HG02970 (cell line): Measurements from ENCODE around the gene ZNF511.
"Not testable (repeated sequence)": the region's sequence is repeated elsewhere in the genome, so short reads cannot be mapped to it uniquely, and the experiment has no call there.

Source experiments
- ATAC-seq: cut with Tn5 transposase; IDR thresholded peaks from one replicate; pipeline ENCODE4 v1.9.1; 2021; ENCODE audit warnings: mild to moderate bottlenecking, moderate library complexity, moderate number of reproducible peaks; ENCODE audit not compliant: unreplicated experiment, low FRiP score

Gene ZNF511

GRCh38 chr10:133313192-133313591 lies 4.5 kb downstream of the ZNF511 start:
- no peak for ATAC-seq

- no peak for ATAC-seq
These were observed 6.2 kb downstream of the ZNF511 start for GRCh38 chr10:133314911-133315310.

- ATAC-seq, result no peak
These were observed 7.1 kb downstream of the ZNF511 start for GRCh38 chr10:133315847-133316246.

GRCh38 chr10:133316266-133316665 lies 7.6 kb downstream of the ZNF511 start:
- ATAC-seq, result no peak

GRCh38 chr10:133316732-133317131 lies 8.0 kb downstream of the ZNF511 start:
- ATAC-seq, result no peak

GRCh38 chr10:133318494-133319127 lies 9.9 kb downstream of the ZNF511 start:
- ATAC-seq, result no peak

- not testable (repeated sequence) for ATAC-seq
These were observed 12.2 kb downstream of the ZNF511 start for GRCh38 chr10:133320852-133321422.

GRCh38 chr10:133322064-133322709 lies 13.5 kb downstream of the ZNF511 start:
- ATAC-seq, result not testable (repeated sequence)

- no peak for ATAC-seq
These were observed 15.6 kb downstream of the ZNF511 start for GRCh38 chr10:133324198-133324792.

GRCh38 chr10:133324857-133325260 lies 16.1 kb downstream of the ZNF511 start:
- ATAC-seq, result no peak

GRCh38 chr10:133325440-133326222 lies 16.9 kb downstream of the ZNF511 start:
- ATAC-seq, result no peak

GRCh38 chr10:133326223-133326551 lies 17.5 kb downstream of the ZNF511 start:
- no peak for ATAC-seq

GRCh38 chr10:133326745-133327650 lies 18.3 kb downstream of the ZNF511 start:
- no peak for ATAC-seq

GRCh38 chr10:133327651-133328357 lies 19.1 kb downstream of the ZNF511 start:
- ATAC-seq, result no peak

- ATAC-seq, result no peak
These were observed 19.9 kb downstream of the ZNF511 start for GRCh38 chr10:133328358-133329343.

GRCh38 chr10:133329491-133330202 lies 20.9 kb downstream of the ZNF511 start:
- no peak for ATAC-seq

- ATAC-seq, result no peak
These were observed 24.4 kb downstream of the ZNF511 start for GRCh38 chr10:133332936-133333699.
